Stimulated activated naive B cell treated with anti-CD40 and anti-IgM and Interleukin-4, amounts not matched to agents 10 μg/mL and 1 μg/mL and 100 μg/mL, for 72 hours (primary cell): Measurements from ENCODE around the gene PTPRN2.
"Not testable (repeated sequence)": the region's sequence is repeated elsewhere in the genome, so short reads cannot be mapped to it uniquely, and the experiment has no call there.

Experiments
- ATAC-seq, 2 donors: fragments of 150-1000 bp; cut with Tn5 transposase; replicated peaks; 2 replicates each; pipeline ENCODE4 v1.10.0; 2021; ENCODE audit warnings: moderate library complexity in 1 of 2
- DNase-seq: peaks from one replicate; pipeline ENCODE4 v3.0.0; 2021
- H3K27ac Mint-ChIP-seq: one replicate; pipeline ENCODE4 v1.8.0; 2022; ENCODE audit warnings: mild to moderate bottlenecking, mixed read lengths
- H3K27me3 Mint-ChIP-seq, 2 donors: one replicate each; pipeline ENCODE4 v1.8.0; 2022; ENCODE audit warnings: mixed read lengths in 2 of 2
- H3K36me3 Mint-ChIP-seq, 2 donors: one replicate each; pipeline ENCODE4 v1.8.0; 2022; ENCODE audit warnings: mixed read lengths in 2 of 2, mild to moderate bottlenecking in 1 of 2
- H3K4me1 Mint-ChIP-seq, 2 donors: one replicate each; pipeline ENCODE4 v1.8.0; 2022; ENCODE audit warnings: mixed read lengths in 2 of 2, mild to moderate bottlenecking in 1 of 2
- H3K4me3 Mint-ChIP-seq, 2 donors: one replicate each; pipeline ENCODE4 v1.8.0; 2022; ENCODE audit warnings: mild to moderate bottlenecking in 2 of 2, mixed read lengths in 2 of 2, moderate library complexity in 1 of 2
- H3K9me3 Mint-ChIP-seq, 2 donors: one replicate each; pipeline ENCODE4 v1.8.0; 2022; ENCODE audit warnings: mixed read lengths in 2 of 2, mild to moderate bottlenecking in 1 of 2

PTPRN2 gene

GRCh38 chr7:157674715-157675426 is 912.8 kb downstream of the PTPRN2 start:
- no peak for ATAC-seq
- H3K27me3 Mint-ChIP-seq = peaks cover 49 to 68% of the 10 kb centered on the region in 2 donors
- no peaks in the 10 kb centered on the region for H3K36me3 Mint-ChIP-seq
- no peak overlapping the region for H3K4me3 Mint-ChIP-seq
- peaks cover 2 to 8% of the 10 kb centered on the region in 2 donors for H3K4me1 Mint-ChIP-seq
- no peak overlapping the region for H3K27ac Mint-ChIP-seq
- H3K9me3 Mint-ChIP-seq = no peaks in the 10 kb centered on the region
- DNase-seq = no peak

- Mint-ChIP-seq H3K9me3 (no peaks in the 10 kb centered on the region), H3K36me3 (no peaks in the 10 kb centered on the region), H3K27ac (no peak overlapping the region), H3K27me3 (peaks cover 49 to 71% of the 10 kb centered on the region in 2 donors), H3K4me1 (peaks cover 8 to 15% of the 10 kb centered on the region in 2 donors), H3K4me3 (no peak overlapping the region)
- DNase-seq = no peak
- no peak for ATAC-seq
Observed at GRCh38 chr7:157674027-157674714, 913.5 kb downstream of the PTPRN2 start.

- DNase-seq (no peak), ATAC-seq (no peak)
- peaks cover 11 to 19% of the 10 kb centered on the region in 2 donors for H3K4me1 Mint-ChIP-seq
- H3K36me3 Mint-ChIP-seq = no peaks in the 10 kb centered on the region
- H3K9me3 Mint-ChIP-seq = no peaks in the 10 kb centered on the region
- no peak overlapping the region for H3K27ac Mint-ChIP-seq
- H3K27me3 Mint-ChIP-seq = peaks cover 49 to 73% of the 10 kb centered on the region in 2 donors
- H3K4me3 Mint-ChIP-seq = no peak overlapping the region
Observed at GRCh38 chr7:157673573-157673972, 914.0 kb downstream of the PTPRN2 start.

GRCh38 chr7:157671358-157672255 is 916.0 kb downstream of the PTPRN2 start:
- Mint-ChIP-seq H3K4me3 (no peak overlapping the region), H3K27me3 (peaks cover 37 to 58% of the 10 kb centered on the region in 2 donors), H3K27ac (no peak overlapping the region), H3K36me3 (no peaks in the 10 kb centered on the region), H3K9me3 (no peaks in the 10 kb centered on the region), H3K4me1 (peaks cover 16 to 28% of the 10 kb centered on the region in 2 donors)
- ATAC-seq (no peak), DNase-seq (no peak)

- Mint-ChIP-seq H3K9me3 (no peaks in the 10 kb centered on the region), H3K4me1 (peaks cover 16 to 28% of the 10 kb centered on the region in 2 donors), H3K27ac (no peak overlapping the region), H3K36me3 (no peaks in the 10 kb centered on the region), H3K27me3 (peaks cover 29 to 50% of the 10 kb centered on the region in 2 donors), H3K4me3 (no peak overlapping the region)
- ATAC-seq = no peak
- DNase-seq = no peak
Observed at GRCh38 chr7:157670490-157671357, 916.9 kb downstream of the PTPRN2 start.

GRCh38 chr7:157669768-157670351 is 917.8 kb downstream of the PTPRN2 start:
- Mint-ChIP-seq H3K27me3 (peaks cover 20 to 42% of the 10 kb centered on the region in 2 donors), H3K4me3 (no peak overlapping the region), H3K4me1 (peaks cover 16 to 28% of the 10 kb centered on the region in 2 donors), H3K27ac (no peak overlapping the region), H3K9me3 (no peaks in the 10 kb centered on the region), H3K36me3 (no peaks in the 10 kb centered on the region)
- DNase-seq (no peak), ATAC-seq (no peak)

GRCh38 chr7:157668884-157669767 is 918.5 kb downstream of the PTPRN2 start:
- ATAC-seq = no peak
- peaks cover 14 to 34% of the 10 kb centered on the region in 2 donors for H3K27me3 Mint-ChIP-seq
- no peak overlapping the region for H3K4me3 Mint-ChIP-seq
- H3K4me1 Mint-ChIP-seq = peaks cover 16 to 28% of the 10 kb centered on the region in 2 donors
- no peak overlapping the region for H3K27ac Mint-ChIP-seq
- H3K36me3 Mint-ChIP-seq = no peaks in the 10 kb centered on the region
- no peak for DNase-seq
- H3K9me3 Mint-ChIP-seq = peaks cover 0 to 2% of the 10 kb centered on the region in 2 donors

- no peak overlapping the region for H3K27ac Mint-ChIP-seq
- H3K4me3 Mint-ChIP-seq = no peak overlapping the region
- no peak for ATAC-seq
- no peaks in the 10 kb centered on the region for H3K36me3 Mint-ChIP-seq
- peaks cover 0 to 2% of the 10 kb centered on the region in 2 donors for H3K9me3 Mint-ChIP-seq
- no peak for DNase-seq
- peaks cover 16 to 28% of the 10 kb centered on the region in 2 donors for H3K4me1 Mint-ChIP-seq
- H3K27me3 Mint-ChIP-seq = peaks cover 14 to 29% of the 10 kb centered on the region in 2 donors
Observed at GRCh38 chr7:157668221-157668883, 919.3 kb downstream of the PTPRN2 start.

GRCh38 chr7:157667731-157668130 is 919.9 kb downstream of the PTPRN2 start:
- H3K9me3 Mint-ChIP-seq = peaks cover 0 to 2% of the 10 kb centered on the region in 2 donors
- H3K27me3 Mint-ChIP-seq = peaks cover 14 to 29% of the 10 kb centered on the region in 2 donors
- H3K4me3 Mint-ChIP-seq = no peak overlapping the region
- no peak overlapping the region for H3K27ac Mint-ChIP-seq
- DNase-seq = no peak
- H3K4me1 Mint-ChIP-seq = peaks cover 16 to 28% of the 10 kb centered on the region in 2 donors
- ATAC-seq = no peak
- H3K36me3 Mint-ChIP-seq = no peaks in the 10 kb centered on the region

- H3K9me3 Mint-ChIP-seq = peaks cover 0 to 2% of the 10 kb centered on the region in 2 donors
Observed at GRCh38 chr7:157667261-157667660, 920.4 kb downstream of the PTPRN2 start.

GRCh38 chr7:157666530-157667040 is 921.0 kb downstream of the PTPRN2 start:
- Mint-ChIP-seq H3K4me1 (peaks cover 16 to 28% of the 10 kb centered on the region in 2 donors), H3K27ac (no peak overlapping the region), H3K9me3 (peaks cover 0 to 2% of the 10 kb centered on the region in 2 donors), H3K4me3 (no peak overlapping the region), H3K36me3 (no peaks in the 10 kb centered on the region), H3K27me3 (peaks cover 14 to 29% of the 10 kb centered on the region in 2 donors)
- ATAC-seq (no peak), DNase-seq (no peak)

More at GRCh38 chr7:157667261-157667660, 920.4 kb downstream of the PTPRN2 start:
- peaks cover 14 to 29% of the 10 kb centered on the region in 2 donors for H3K27me3 Mint-ChIP-seq
- H3K36me3 Mint-ChIP-seq = no peaks in the 10 kb centered on the region
- DNase-seq = no peak
- H3K27ac Mint-ChIP-seq = no peak overlapping the region
- no peak overlapping the region for H3K4me3 Mint-ChIP-seq
- peaks cover 16 to 28% of the 10 kb centered on the region in 2 donors for H3K4me1 Mint-ChIP-seq
- ATAC-seq = no peak

- not testable (repeated sequence) for DNase-seq, ATAC-seq, H3K9me3 Mint-ChIP-seq, H3K4me3 Mint-ChIP-seq, H3K27ac Mint-ChIP-seq, H3K36me3 Mint-ChIP-seq
- H3K4me1 Mint-ChIP-seq = peaks cover 16 to 27% of the 10 kb centered on the region in 2 donors
- H3K27me3 Mint-ChIP-seq = peaks cover 9 to 23% of the 10 kb centered on the region in 2 donors
Observed at GRCh38 chr7:157665634-157665988, 922.0 kb downstream of the PTPRN2 start.
